Gastroesophageal sphincter (tissue), 3 donors: ENCODE results near the gene SFTPB.
A peak's percentile ranks its signal among the peaks of the same experiment; 100 is the strongest.

Experiments used
- EP300 ChIP-seq: sonication (generic); formaldehyde crosslinking; IDR thresholded peaks from one replicate; pipeline ENCODE4 v1.6.1; 2017; ENCODE audit warnings: antibody characterized with exemption, mild to moderate bottlenecking
- POLR2AphosphoS5 ChIP-seq: sonication (generic); formaldehyde crosslinking; IDR thresholded peaks from one replicate; pipeline ENCODE4 v1.6.1; 2017; ENCODE audit warnings: antibody characterized with exemption
- TF ChIP-seq, protein P1 (sequence below), 4 experiments: fragments of 200-600 bp in 2 of 4; fragments of 450-650 bp in 2 of 4; sonication (generic) in 1 of 4; IDR thresholded peaks; one replicate each; pipeline ENCODE4 v1.5.1; 2017 to 2019; ENCODE audit warnings: antibody characterized with exemption in 4 of 4, mild to moderate bottlenecking in 2 of 4, moderate library complexity in 2 of 4

GRCh38 chr2:85678794-85679672, 11.0 kb upstream of the SFTPB start:
- TF ChIP-seq, protein P1, sequence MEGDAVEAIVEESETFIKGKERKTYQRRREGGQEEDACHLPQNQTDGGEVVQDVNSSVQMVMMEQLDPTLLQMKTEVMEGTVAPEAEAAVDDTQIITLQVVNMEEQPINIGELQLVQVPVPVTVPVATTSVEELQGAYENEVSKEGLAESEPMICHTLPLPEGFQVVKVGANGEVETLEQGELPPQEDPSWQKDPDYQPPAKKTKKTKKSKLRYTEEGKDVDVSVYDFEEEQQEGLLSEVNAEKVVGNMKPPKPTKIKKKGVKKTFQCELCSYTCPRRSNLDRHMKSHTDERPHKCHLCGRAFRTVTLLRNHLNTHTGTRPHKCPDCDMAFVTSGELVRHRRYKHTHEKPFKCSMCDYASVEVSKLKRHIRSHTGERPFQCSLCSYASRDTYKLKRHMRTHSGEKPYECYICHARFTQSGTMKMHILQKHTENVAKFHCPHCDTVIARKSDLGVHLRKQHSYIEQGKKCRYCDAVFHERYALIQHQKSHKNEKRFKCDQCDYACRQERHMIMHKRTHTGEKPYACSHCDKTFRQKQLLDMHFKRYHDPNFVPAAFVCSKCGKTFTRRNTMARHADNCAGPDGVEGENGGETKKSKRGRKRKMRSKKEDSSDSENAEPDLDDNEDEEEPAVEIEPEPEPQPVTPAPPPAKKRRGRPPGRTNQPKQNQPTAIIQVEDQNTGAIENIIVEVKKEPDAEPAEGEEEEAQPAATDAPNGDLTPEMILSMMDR (IDR thresholded peaks at IDR 0.05), result peak in 3 of 4 experiments; percentile 95 to 98 (median 96)
- TF ChIP-seq POLR2AphosphoS5, result peak; percentile 28
- no peak for TF ChIP-seq EP300
